IMR-90 (cell line): ENCODE data around the gene S100Z.

Experiments used
- RCOR1 ChIP-seq: IDR thresholded peaks from 2 replicates; pipeline ENCODE4 v1.6.1; 2012; ENCODE audit warnings: mild to moderate bottlenecking, low read length, improper control_type of control experiment; ENCODE audit not compliant: insufficient replicate concordance
- TF ChIP-seq, protein P1 (sequence below): conservative IDR thresholded peaks from 2 replicates; pipeline ENCODE4 v1.5.1; 2012; ENCODE audit warnings: mild to moderate bottlenecking, low read depth, low read length, improper control_type of control experiment

DNA sequence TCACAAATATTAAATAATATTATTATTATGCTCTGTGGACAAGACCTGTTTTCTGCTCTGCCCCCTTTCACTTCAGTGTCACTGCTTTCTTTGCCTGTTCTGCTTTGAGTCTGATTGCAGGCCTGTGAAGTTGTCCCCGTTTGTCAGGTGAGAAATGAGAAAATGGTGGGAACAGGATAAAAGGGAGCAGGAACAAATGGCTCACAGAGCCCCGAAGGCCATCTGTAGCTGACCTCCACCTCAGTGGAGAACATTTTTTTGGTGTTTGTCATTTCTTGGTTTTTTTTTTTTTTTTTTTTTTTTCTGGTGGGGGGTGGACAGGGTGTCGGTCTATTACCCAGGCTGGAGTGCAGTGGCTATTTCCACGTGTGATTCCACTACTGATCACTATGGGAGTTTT lies 13.2 kb upstream of the S100Z start:
- TF ChIP-seq, protein P1, sequence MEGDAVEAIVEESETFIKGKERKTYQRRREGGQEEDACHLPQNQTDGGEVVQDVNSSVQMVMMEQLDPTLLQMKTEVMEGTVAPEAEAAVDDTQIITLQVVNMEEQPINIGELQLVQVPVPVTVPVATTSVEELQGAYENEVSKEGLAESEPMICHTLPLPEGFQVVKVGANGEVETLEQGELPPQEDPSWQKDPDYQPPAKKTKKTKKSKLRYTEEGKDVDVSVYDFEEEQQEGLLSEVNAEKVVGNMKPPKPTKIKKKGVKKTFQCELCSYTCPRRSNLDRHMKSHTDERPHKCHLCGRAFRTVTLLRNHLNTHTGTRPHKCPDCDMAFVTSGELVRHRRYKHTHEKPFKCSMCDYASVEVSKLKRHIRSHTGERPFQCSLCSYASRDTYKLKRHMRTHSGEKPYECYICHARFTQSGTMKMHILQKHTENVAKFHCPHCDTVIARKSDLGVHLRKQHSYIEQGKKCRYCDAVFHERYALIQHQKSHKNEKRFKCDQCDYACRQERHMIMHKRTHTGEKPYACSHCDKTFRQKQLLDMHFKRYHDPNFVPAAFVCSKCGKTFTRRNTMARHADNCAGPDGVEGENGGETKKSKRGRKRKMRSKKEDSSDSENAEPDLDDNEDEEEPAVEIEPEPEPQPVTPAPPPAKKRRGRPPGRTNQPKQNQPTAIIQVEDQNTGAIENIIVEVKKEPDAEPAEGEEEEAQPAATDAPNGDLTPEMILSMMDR: no peak
- no peak for TF ChIP-seq RCOR1
